Heart left ventricle (tissue), 16 donors: ENCODE data around the gene IL22. TPM values are rescaled to one million over a fixed set of nuclear protein-coding genes. Genes with fewer than 3 reads are reported as not detected.

Experiments
- ATAC-seq, 4 donors: fragments of 200-7000 bp; cut with Tn5 transposase; one replicate each; pipeline ENCODE4 v1.9.1; 2020 to 2022; ENCODE audit warnings: moderate library complexity in 4 of 4, mild to moderate bottlenecking in 3 of 4, moderate number of reproducible peaks in 1 of 4
- DNase-seq, 5 donors: peaks; one replicate each; pipeline ENCODE4 v3.0.0-alpha.2; 2020
- H3K27ac ChIP-seq, 12 donors: fragments of 200-600 bp; sonication (generic) in 4 of 12; one replicate each; pipeline versions ENCODE4 v1.5.0 to v1.8.0; 2016 to 2022; ENCODE audit warnings: mild to moderate bottlenecking in 2 of 12
- H3K27me3 ChIP-seq, 9 donors: fragments of 200-600 bp; sonication (generic) in 2 of 9; one replicate each; pipeline versions ENCODE4 v1.5.1 to v1.8.0; 2016 to 2022; ENCODE audit warnings: mild to moderate bottlenecking in 3 of 9
- H3K36me3 ChIP-seq, 9 donors: fragments of 200-600 bp; sonication (generic) in 2 of 9; one replicate each; pipeline versions ENCODE4 v1.5.0 to v1.8.0; 2018 to 2022; ENCODE audit warnings: mild to moderate bottlenecking in 2 of 9
- H3K4me1 ChIP-seq, 12 donors: fragments of 200-600 bp; sonication (generic) in 4 of 12; one replicate each; pipeline versions ENCODE4 v1.5.0 to v1.8.0; 2016 to 2022; ENCODE audit warnings: mild to moderate bottlenecking in 3 of 12
- H3K4me3 ChIP-seq, 12 donors: fragments of 200-600 bp; sonication (generic) in 4 of 12; one replicate each; pipeline versions ENCODE4 v1.5.0 to v1.8.0; 2017 to 2022; ENCODE audit warnings: mild to moderate bottlenecking in 9 of 12, moderate library complexity in 4 of 12
- H3K9me3 ChIP-seq, 12 donors: fragments of 200-600 bp; sonication (generic) in 4 of 12; one replicate each; pipeline versions ENCODE4 v1.5.0 to v1.8.0; 2016 to 2022; ENCODE audit warnings: mild to moderate bottlenecking in 1 of 12
- CTCF ChIP-seq, 12 donors: fragments of 200-600 bp; sonication (generic) in 4 of 12; IDR thresholded peaks; one replicate each; pipeline versions ENCODE4 v1.5.0 to v1.8.0; 2018 to 2022; ENCODE audit warnings: antibody characterized with exemption in 12 of 12, mild to moderate bottlenecking in 5 of 12
- POLR2A ChIP-seq, 2 donors: fragments of 450-650 bp; IDR thresholded peaks; one replicate each; pipeline ENCODE4 v1.6.1; 2017; ENCODE audit warnings: antibody characterized with exemption in 2 of 2, mild to moderate bottlenecking in 2 of 2, moderate library complexity in 2 of 2
- WGBS, 4 donors: extraction: QIAGEN DNeasy Blood & Tissue Kit in 2 of 4; methylation state at CpG; one replicate each; pipeline versions ENCODE4 v1.1.5 to v1.1.7; 2013 to 2018; 5-methylcytosine and 5-hydroxymethylcytosine counted together
- intact Hi-C, 10 donors: fragments of 100-400 bp; cut with DNase I; formaldehyde crosslinking; loops; one replicate each; pipeline versions ENCODE4 v1.11.1 to v1.14.2; 2022
- polyA plus RNA-seq, 2 donors: library from polyadenylated mRNA; stranded (reverse); fragments of 200-250 nt; gene quantifications; one replicate each; pipeline ENCODE4 v1.2.3, GENCODE V29; 2013
- total RNA-seq, 9 donors: library from RNA; depleted of rRNA in 2 of 9; stranded (reverse); fragments of >200 nt in 2 of 9; fragmentation: NEBNext Ultra II Directional in 3 of 9; extraction: Animal tissue kit (Norgen Biotek cat#: 25700) in 3 of 9; gene quantifications; one replicate each; pipeline versions ENCODE4 v1.1.0 to v1.2.4, GENCODE V29; 2016 to 2023
- donor health status: ischemic (EF 13 %, LVEDD 7.1; RV severe dilation, severe dysfunction).
- donor health status: healthy with polysubstance abuse.
- donor health status: DM: no; HTN: yes; CAD: no.
- donor health status: DM: no; HTN: no; CAD: no.
- donor health status: ischemic (EF 25% LVEDD 6.9; RV normal size, moderate dysfunction).
- donor health status: ischemic (EF 25% LVEDD 5.7; RV mildly dilated, moderate dysfunction).
- donor health status: healthy.
- donor health status: DM: yes; HTN: yes; CAD: no.
- donor health status: ischemic (EF 35%, LVEDD 5.7; RV mildly dilated, moderate dysfunction).
- donor health status: nonischemic (EF 11% LVEDD 7.7; RV severe dilation, severe dysfunction).
- donor health status: DM: yes; HTN: yes; CAD: no.
- donor health status: PGD.
- donor health status: ischemic (EF 29% LVEDD 5.4; RV normal size, mild dysfunction).
- donor health status: nonischemic (EF 23%, LVEDD 6.1; RV moderate dilation, normal function).

The IL22 gene
- total and polyA plus RNA-seq, 11 donors = not detected

- intact Hi-C loops = no loop called here
- H3K27ac ChIP-seq = no peak overlapping the region
- no peaks in the 10 kb centered on the region for H3K27me3 ChIP-seq
- TF ChIP-seq CTCF (IDR thresholded peaks at IDR 0.05) (no peak), POLR2A (IDR thresholded peaks at IDR 0.05) (no peak)
- DNase-seq = no peak
- H3K4me3 ChIP-seq = no peak overlapping the region
- H3K4me1 ChIP-seq = no peaks in the 10 kb centered on the region
- H3K9me3 ChIP-seq = no peaks in the 10 kb centered on the region
- no peaks in the 10 kb centered on the region for H3K36me3 ChIP-seq
- 80 to 86% (median 84%) methylated on average over 3 of the region's 3 CpGs for WGBS, 4 donors
- ATAC-seq = no peak
These were observed 17.0 kb upstream of the IL22 start for GRCh38 chr12:68270358-68270757.

- no peaks in the 10 kb centered on the region for H3K36me3 ChIP-seq
- no peak for ATAC-seq
- H3K27me3 ChIP-seq = no peaks in the 10 kb centered on the region
These were observed 16.4 kb upstream of the IL22 start for GRCh38 chr12:68269779-68270178.

GRCh38 chr12:68268967-68269366 lies 15.6 kb upstream of the IL22 start:
- no peak overlapping the region for H3K4me3 ChIP-seq
- H3K36me3 ChIP-seq = no peaks in the 10 kb centered on the region
- no peak for ATAC-seq
- no peak for DNase-seq
- H3K9me3 ChIP-seq = no peaks in the 10 kb centered on the region
- H3K27ac ChIP-seq = no peak overlapping the region
- TF ChIP-seq POLR2A (IDR thresholded peaks at IDR 0.05) (no peak), CTCF (IDR thresholded peaks at IDR 0.05) (no peak)
- no peaks in the 10 kb centered on the region for H3K27me3 ChIP-seq
- no peaks in the 10 kb centered on the region for H3K4me1 ChIP-seq
- intact Hi-C loops = no loop called here

More at GRCh38 chr12:68269779-68270178, 16.4 kb upstream of the IL22 start:
- TF ChIP-seq POLR2A (IDR thresholded peaks at IDR 0.05) = no peak
- TF ChIP-seq CTCF (IDR thresholded peaks at IDR 0.05) = no peak
- Histone ChIP-seq H3K9me3 (no peaks in the 10 kb centered on the region), H3K4me1 (no peaks in the 10 kb centered on the region), H3K27ac (no peak overlapping the region), H3K4me3 (no peak overlapping the region)
- DNase-seq = no peak
- 78 to 91% (median 86%) methylated on average over 2 of the region's 2 CpGs for WGBS, 4 donors
- intact Hi-C loops = no loop called here

- H3K27me3 ChIP-seq = no peaks in the 10 kb centered on the region
- intact Hi-C loops = no loop called here
- H3K9me3 ChIP-seq = no peaks in the 10 kb centered on the region
- DNase-seq (no peak), ATAC-seq (no peak)
- no peak overlapping the region for H3K27ac ChIP-seq
- H3K4me3 ChIP-seq = no peak overlapping the region
- no peaks in the 10 kb centered on the region for H3K4me1 ChIP-seq
- TF ChIP-seq CTCF (IDR thresholded peaks at IDR 0.05) (no peak), POLR2A (IDR thresholded peaks at IDR 0.05) (no peak)
- no peaks in the 10 kb centered on the region for H3K36me3 ChIP-seq
- 81 to 88% (median 84%) methylated on average over 6 of the region's 6 CpGs for WGBS, 4 donors
These were observed 14.5 kb upstream of the IL22 start for GRCh38 chr12:68267892-68268396.
